Prostate gland (tissue), 2 donors: Measurements from ENCODE around the gene AVEN.

Experiments used
- POLR2AphosphoS5 ChIP-seq: sonication (generic); formaldehyde crosslinking; IDR thresholded peaks from one replicate; pipeline ENCODE4 v1.6.1; 2017; ENCODE audit warnings: antibody characterized with exemption
- TF ChIP-seq, protein P1 (sequence below), 4 experiments: fragments of 200-600 bp in 2 of 4; fragments of 450-650 bp in 2 of 4; sonication (generic) in 2 of 4; IDR thresholded peaks; 1 replicate in 3 of 4; 2 replicates in 1 of 4; pipeline ENCODE4 v1.5.1; 2016 to 2019; ENCODE audit warnings: antibody characterized with exemption in 4 of 4, mild to moderate bottlenecking in 2 of 4, moderate library complexity in 2 of 4

DNA sequence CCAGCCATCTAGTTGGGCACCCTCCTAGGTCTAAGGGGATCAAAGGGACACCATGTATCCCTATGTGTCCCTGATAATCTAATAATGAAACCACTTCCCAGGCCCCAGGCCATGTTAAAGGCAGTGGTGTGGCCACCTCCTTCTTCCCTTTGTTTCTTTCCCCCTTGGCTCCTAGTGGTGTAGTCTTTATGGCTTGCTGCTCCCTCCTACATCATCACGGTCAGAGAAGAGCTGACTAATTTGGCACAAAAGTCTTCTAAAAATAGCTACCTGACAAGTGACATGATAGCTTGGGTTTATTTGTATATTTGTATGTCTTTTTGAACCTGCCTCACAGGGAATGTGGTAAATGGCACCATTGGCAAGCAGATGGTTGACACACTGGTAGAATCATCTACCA lies 201.7 kb downstream of the AVEN start:
- TF ChIP-seq, protein P1, sequence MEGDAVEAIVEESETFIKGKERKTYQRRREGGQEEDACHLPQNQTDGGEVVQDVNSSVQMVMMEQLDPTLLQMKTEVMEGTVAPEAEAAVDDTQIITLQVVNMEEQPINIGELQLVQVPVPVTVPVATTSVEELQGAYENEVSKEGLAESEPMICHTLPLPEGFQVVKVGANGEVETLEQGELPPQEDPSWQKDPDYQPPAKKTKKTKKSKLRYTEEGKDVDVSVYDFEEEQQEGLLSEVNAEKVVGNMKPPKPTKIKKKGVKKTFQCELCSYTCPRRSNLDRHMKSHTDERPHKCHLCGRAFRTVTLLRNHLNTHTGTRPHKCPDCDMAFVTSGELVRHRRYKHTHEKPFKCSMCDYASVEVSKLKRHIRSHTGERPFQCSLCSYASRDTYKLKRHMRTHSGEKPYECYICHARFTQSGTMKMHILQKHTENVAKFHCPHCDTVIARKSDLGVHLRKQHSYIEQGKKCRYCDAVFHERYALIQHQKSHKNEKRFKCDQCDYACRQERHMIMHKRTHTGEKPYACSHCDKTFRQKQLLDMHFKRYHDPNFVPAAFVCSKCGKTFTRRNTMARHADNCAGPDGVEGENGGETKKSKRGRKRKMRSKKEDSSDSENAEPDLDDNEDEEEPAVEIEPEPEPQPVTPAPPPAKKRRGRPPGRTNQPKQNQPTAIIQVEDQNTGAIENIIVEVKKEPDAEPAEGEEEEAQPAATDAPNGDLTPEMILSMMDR (IDR thresholded peaks at IDR 0.05), result no peak
- TF ChIP-seq POLR2AphosphoS5, result no peak
